PC-3 (cell line): ENCODE measurements around the gene ERFL.

Experiments used
- EZH2 ChIP-seq: fragments of 300-600 bp; sonication (generic); IDR thresholded peaks from one replicate; pipeline ENCODE4 v1.6.1; 2017; ENCODE audit warnings: antibody characterized with exemption, mild to moderate bottlenecking, low read length; ENCODE audit not compliant: unreplicated experiment
- TF ChIP-seq, protein P1 (sequence below): fragments of 300-600 bp; sonication (generic); conservative IDR thresholded peaks from 2 replicates; pipeline ENCODE4 v1.5.1; 2017; ENCODE audit warnings: antibody characterized with exemption, low read depth, mild to moderate bottlenecking, low read length

DNA sequence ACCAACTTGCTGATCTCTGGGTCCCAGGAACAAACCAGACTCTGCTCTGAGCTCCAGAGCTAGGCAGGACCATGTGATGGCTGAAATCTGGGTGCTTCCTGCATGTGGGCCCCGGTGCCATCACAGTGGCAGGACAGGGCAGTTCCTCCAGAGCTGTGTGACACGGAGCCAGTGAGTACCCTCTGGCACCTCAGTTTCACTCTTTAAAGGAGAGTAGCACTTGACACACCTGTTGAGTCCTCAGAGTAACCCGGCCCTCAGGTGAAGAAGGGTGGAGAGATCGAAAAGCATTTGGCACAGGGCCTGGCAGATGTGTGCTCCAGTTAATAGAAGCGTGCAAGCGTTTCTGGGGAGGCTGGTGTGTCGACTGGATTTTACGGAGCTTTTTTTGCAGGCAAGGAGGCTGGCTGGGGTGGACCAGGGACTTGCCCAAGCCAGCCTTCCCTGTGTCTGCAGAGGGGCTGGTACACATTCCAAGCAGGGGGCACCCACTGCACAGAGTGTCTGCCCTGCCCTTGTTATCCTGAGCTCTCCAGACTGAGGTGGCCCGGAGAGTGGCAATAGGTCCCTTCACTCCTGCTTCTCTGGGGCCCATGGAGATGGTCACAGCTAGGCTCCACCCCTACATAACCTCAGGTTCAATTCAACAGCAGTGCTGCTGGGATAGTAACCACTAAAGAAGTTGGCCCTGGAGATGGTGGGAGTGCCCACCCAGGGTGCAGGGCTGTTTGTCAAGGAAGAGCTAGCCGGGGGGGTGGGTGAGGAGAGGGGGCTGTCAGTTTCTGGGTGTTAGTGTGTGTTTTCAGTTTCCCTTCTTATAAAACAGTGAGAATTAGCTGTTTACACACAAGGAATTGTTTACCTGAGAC, 59.9 kb downstream of the ERFL start:
- TF ChIP-seq, protein P1, sequence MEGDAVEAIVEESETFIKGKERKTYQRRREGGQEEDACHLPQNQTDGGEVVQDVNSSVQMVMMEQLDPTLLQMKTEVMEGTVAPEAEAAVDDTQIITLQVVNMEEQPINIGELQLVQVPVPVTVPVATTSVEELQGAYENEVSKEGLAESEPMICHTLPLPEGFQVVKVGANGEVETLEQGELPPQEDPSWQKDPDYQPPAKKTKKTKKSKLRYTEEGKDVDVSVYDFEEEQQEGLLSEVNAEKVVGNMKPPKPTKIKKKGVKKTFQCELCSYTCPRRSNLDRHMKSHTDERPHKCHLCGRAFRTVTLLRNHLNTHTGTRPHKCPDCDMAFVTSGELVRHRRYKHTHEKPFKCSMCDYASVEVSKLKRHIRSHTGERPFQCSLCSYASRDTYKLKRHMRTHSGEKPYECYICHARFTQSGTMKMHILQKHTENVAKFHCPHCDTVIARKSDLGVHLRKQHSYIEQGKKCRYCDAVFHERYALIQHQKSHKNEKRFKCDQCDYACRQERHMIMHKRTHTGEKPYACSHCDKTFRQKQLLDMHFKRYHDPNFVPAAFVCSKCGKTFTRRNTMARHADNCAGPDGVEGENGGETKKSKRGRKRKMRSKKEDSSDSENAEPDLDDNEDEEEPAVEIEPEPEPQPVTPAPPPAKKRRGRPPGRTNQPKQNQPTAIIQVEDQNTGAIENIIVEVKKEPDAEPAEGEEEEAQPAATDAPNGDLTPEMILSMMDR, result no peak
- no peak for TF ChIP-seq EZH2
